Stomach smooth muscle (tissue), 2 donors: ENCODE measurements around the gene SLC2A10.

Experiments used
- H3K27ac ChIP-seq: one replicate; pipeline ENCODE4 v1.7.0; 2013; ENCODE audit warnings: mild to moderate bottlenecking, low read length, inconsistent platforms
- H3K27me3 ChIP-seq, 2 donors: one replicate each; pipeline ENCODE4 v1.7.0; 2013; ENCODE audit warnings: low read length in 2 of 2; ENCODE audit not compliant: insufficient read depth in 2 of 2, control insufficient read depth in 1 of 2
- H3K36me3 ChIP-seq, 2 donors: one replicate each; pipeline ENCODE4 v1.7.0; 2013; ENCODE audit warnings: low read length in 2 of 2; ENCODE audit not compliant: control insufficient read depth in 2 of 2, insufficient read depth in 2 of 2
- H3K4me1 ChIP-seq: one replicate; pipeline ENCODE4 v1.7.0; 2013; ENCODE audit warnings: low read length; ENCODE audit not compliant: control insufficient read depth, insufficient read depth
- H3K4me3 ChIP-seq, 2 donors: one replicate each; pipeline ENCODE4 v1.7.0; 2013; ENCODE audit warnings: low read length in 2 of 2
- H3K9ac ChIP-seq, 2 donors: one replicate each; pipeline ENCODE4 v1.7.0; 2013; ENCODE audit warnings: low read length in 2 of 2, mild to moderate bottlenecking in 1 of 2
- H3K9me3 ChIP-seq, 2 donors: one replicate each; pipeline ENCODE4 v1.7.0; 2013; ENCODE audit warnings: low read length in 2 of 2; ENCODE audit not compliant: control insufficient read depth in 2 of 2
- donor health status: healthy.
- donor health status: Pancreatic carcinoma.

SLC2A10 gene

DNA sequence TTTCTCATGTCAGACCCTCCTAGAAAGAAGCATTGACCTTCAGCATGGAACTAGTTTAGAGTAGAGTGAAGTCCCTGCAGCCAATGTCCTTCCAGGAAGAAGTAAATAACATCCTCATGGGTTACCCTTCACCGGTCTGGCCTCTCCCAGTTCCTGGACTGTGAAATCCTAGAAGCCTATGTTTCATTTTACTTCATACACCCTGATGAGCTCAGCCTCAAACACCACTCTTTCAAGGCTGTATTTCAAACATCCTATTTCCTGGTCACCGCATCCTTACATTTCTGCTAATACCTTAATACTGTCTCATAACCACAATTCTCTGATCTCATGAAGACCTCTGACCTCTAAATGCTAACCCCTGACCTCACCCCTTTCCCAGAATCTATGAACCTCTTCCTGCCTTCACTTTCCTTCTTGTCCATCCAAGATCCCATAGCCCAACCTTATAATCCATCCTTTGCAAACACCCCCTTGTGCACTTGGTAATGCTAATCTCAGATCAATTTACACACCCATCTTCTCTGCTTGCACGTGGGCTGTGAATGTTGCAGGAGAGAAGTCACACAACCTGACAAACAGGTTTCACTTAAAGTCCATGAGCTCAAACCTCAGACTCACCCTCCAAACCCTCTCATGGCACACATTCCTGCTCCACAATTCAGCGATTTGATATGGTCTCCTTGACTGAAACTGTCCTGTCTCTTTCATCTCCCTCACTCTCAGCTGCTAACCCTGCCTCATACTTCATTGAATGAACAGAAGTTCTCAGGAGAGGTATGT, 30.2 kb downstream of the SLC2A10 start:
- Histone ChIP-seq H3K36me3 (no peaks in the 10 kb centered on the region), H3K27me3 (peaks cover 4 to 15% of the 10 kb centered on the region in 2 donors), H3K4me3 (no peak overlapping the region), H3K9ac (no peak overlapping the region), H3K4me1 (no peaks in the 10 kb centered on the region), H3K9me3 (peaks cover 0 to 5% of the 10 kb centered on the region in 2 donors), H3K27ac (no peak overlapping the region)

DNA sequence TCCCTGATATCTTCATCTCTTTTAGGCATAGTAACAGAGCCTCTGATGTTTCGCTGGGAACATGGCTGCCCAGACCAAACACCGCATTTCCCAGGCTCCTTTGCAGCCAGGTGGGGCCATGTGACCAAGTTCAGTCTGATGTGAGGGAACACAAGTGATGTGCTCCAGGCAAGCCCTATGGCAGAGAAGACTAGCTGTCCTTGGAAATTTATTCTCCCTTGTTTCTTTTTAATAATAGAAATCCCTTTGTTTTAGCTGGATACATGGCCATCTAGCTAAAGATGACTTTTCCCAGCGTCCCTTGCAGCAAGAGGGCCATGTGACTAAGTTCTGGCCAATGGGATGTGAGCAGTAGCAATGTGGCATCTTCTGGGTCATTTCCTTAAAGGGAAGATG, 30.8 kb downstream of the SLC2A10 start:
- peaks cover 0 to 5% of the 10 kb centered on the region in 2 donors for H3K9me3 ChIP-seq
- H3K4me3 ChIP-seq: no peak overlapping the region
- no peak overlapping the region for H3K27ac ChIP-seq
- peaks cover 4 to 15% of the 10 kb centered on the region in 2 donors for H3K27me3 ChIP-seq
- no peak overlapping the region for H3K9ac ChIP-seq
- H3K4me1 ChIP-seq: no peaks in the 10 kb centered on the region
- H3K36me3 ChIP-seq: no peaks in the 10 kb centered on the region

DNA sequence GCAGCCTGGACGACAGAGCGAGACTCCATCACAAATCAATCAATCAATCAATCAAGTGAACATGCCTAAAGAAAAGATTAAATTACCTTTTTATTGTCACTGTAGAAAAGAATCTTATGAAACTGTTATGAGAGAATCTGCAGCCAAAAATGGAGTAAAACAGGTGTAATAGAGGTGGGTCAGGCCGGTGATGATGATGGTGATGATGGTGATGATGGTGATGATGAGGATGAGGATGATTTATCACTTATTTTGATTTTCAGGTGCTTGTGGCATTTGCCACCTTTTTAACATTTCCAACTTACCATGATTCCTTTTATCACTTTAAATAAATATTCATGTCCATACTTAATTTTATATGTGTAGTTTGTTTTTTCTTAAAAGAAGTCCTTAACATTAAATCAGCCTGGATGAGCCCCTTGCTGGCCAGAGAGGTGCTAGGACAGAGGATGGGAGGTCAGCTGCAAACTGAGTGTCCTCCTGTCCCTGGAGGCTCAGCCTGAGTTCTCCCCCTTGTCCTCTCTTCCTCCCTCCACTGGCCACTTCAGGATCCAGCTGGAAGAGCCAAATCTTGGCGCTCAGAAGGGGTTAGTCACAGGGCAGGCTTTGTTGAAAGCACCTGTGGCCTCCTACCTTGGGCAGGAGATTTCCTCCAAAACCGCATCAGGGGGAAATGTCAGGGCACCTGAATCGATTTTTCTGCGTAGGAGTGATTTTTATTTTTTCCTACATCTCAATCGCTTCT, 32.6 kb downstream of the SLC2A10 start:
- H3K36me3 ChIP-seq: no peaks in the 10 kb centered on the region
- H3K4me1 ChIP-seq: no peaks in the 10 kb centered on the region
- peaks cover 0 to 5% of the 10 kb centered on the region in 2 donors for H3K9me3 ChIP-seq
- H3K9ac ChIP-seq: no peak overlapping the region
- H3K27me3 ChIP-seq: peaks cover 8 to 25% of the 10 kb centered on the region in 2 donors
- H3K27ac ChIP-seq: no peak overlapping the region
- no peak overlapping the region for H3K4me3 ChIP-seq

DNA sequence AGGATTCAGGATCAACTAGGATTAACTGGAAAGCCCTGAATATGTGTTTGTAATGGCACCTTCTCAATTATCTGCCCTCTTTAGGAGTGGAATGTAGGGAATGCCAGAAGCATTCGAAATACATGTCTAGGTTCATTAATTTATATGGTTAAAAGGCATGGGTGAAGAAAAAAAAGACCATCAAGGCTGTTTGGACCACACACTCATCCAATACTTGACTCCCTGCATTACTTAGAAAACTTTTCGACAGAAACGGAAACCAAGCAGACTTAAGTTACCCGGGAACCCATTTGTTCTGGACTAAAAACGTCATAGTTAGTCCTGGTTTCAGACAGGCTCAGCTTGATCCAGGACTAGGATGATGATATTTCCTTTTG, 33.2 kb downstream of the SLC2A10 start:
- H3K9ac ChIP-seq: no peak overlapping the region
- no peak overlapping the region for H3K27ac ChIP-seq
- H3K27me3 ChIP-seq: peaks cover 10 to 25% of the 10 kb centered on the region in 2 donors
- H3K9me3 ChIP-seq: peaks cover 0 to 5% of the 10 kb centered on the region in 2 donors
- H3K36me3 ChIP-seq: no peaks in the 10 kb centered on the region
- no peaks in the 10 kb centered on the region for H3K4me1 ChIP-seq
- H3K4me3 ChIP-seq: no peak overlapping the region

- no peak overlapping the region for H3K27ac ChIP-seq
- H3K27me3 ChIP-seq: peaks cover 10 to 25% of the 10 kb centered on the region in 2 donors
- H3K36me3 ChIP-seq: no peaks in the 10 kb centered on the region
- H3K9ac ChIP-seq: no peak overlapping the region
- H3K9me3 ChIP-seq: peaks cover 0 to 5% of the 10 kb centered on the region in 2 donors
- no peaks in the 10 kb centered on the region for H3K4me1 ChIP-seq
- H3K4me3 ChIP-seq: no peak overlapping the region
Measured at GRCh38 chr20:46743088-46743487, 33.6 kb downstream of the SLC2A10 start.

- H3K27me3 ChIP-seq: peaks cover 16 to 30% of the 10 kb centered on the region in 2 donors
- H3K9ac ChIP-seq: no peak overlapping the region
Measured at GRCh38 chr20:46746956-46747526, 37.6 kb downstream of the SLC2A10 start.

DNA sequence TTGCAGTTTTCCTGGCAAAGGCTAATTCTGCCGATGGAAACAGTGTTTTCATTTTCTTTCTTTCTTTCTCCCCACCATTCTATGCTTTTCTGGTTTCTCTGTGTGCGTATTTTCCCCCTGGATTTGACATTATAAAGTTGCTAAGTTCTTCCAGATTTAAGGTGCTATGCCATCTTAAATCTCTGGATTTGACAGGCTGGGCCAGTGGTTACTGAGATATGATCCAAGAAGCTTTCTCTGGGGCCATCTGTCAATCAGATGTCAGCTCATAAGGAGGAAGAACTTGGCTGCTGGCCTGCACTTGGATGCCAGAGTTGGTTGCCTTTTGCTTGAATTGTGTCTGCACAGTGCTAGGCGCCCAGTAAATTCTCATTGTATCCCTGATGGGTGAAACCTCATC, 39.7 kb downstream of the SLC2A10 start:
- no peak overlapping the region for H3K27ac ChIP-seq
- H3K4me1 ChIP-seq: peaks cover 3% of the 10 kb centered on the region
- no peak overlapping the region for H3K9ac ChIP-seq
- H3K36me3 ChIP-seq: no peaks in the 10 kb centered on the region
- no peaks in the 10 kb centered on the region for H3K9me3 ChIP-seq
- H3K4me3 ChIP-seq: no peak overlapping the region
- H3K27me3 ChIP-seq: peaks cover 13 to 27% of the 10 kb centered on the region in 2 donors

More at GRCh38 chr20:46746956-46747526, 37.6 kb downstream of the SLC2A10 start:
- Histone ChIP-seq H3K27ac (no peak overlapping the region), H3K4me1 (no peaks in the 10 kb centered on the region), H3K9me3 (no peaks in the 10 kb centered on the region), H3K36me3 (no peaks in the 10 kb centered on the region), H3K4me3 (no peak overlapping the region)

DNA sequence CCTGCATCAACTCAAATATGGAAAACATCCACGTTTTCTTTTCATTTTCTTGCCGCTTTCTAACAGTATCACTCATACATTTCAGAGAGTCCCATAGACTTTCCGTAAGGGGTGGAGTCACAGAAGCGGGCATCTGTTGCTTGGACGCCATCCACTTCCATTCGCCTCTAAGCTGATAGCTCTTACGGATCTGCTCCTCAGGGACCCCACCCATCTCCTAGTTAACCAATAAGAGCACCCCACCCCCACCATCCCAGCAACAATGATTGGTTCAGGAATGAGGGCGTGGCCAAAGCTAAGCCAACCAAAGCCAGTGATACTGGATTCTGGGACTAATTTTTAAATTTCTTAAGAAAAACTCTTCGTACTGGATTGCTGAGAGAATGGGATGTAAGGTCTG, 42.4 kb downstream of the SLC2A10 start:
- no peak overlapping the region for H3K9ac ChIP-seq
- H3K27me3 ChIP-seq: peaks cover 11 to 21% of the 10 kb centered on the region in 2 donors

GRCh38 chr20:46752728-46753127, 43.3 kb downstream of the SLC2A10 start:
- Histone ChIP-seq H3K9me3 (no peaks in the 10 kb centered on the region), H3K4me1 (peaks cover 3% of the 10 kb centered on the region), H3K9ac (no peak overlapping the region), H3K36me3 (no peaks in the 10 kb centered on the region), H3K27ac (no peak overlapping the region), H3K4me3 (no peak overlapping the region), H3K27me3 (peaks cover 6 to 19% of the 10 kb centered on the region in 2 donors)

More for the DNA sequence above, 42.4 kb downstream of the SLC2A10 start:
- Histone ChIP-seq H3K27ac (no peak overlapping the region), H3K36me3 (no peaks in the 10 kb centered on the region), H3K4me1 (peaks cover 3% of the 10 kb centered on the region), H3K9me3 (no peaks in the 10 kb centered on the region), H3K4me3 (no peak overlapping the region)

DNA sequence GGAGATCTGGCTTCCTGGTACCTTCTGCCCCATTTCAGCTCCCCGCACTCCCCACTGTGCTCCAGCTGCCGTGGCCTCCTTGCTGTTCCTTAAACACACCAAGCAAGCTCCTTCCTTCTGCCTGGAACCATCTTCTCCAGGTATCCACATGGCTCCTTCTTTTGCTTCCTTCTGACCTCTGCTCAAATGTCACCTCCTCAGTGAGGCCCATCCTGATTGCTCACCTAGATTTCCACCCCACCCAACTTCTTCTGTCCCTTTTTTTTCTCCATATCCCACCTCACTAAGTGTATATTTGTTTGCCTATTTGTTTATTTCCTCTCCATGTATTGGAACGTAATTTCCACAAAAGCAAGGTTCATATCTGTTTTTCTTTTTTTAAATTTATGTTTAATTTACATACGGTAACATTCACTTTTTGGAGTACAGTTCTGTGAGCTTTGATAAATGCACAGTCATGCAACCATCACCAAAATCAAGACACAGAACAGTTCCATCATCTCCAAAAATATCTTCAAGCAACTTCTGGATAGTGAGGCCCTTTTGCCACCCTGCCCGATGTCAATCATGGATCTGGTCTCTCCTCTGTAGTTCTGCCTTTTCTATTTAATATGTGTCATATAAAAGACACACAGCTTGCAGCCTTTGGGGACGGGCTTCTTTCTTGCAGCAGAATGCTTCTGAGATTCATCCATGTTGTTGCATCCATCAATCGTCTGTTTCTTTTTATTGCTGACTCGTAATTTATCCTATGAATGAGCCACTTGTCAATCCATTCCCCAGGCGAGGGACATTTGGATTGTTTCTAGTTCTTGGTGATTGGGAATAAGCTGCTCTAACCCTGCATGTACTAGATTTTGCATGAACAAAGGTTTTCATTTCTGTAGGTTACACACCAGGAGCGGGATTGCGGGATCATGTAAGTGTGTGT, 46.3 kb downstream of the SLC2A10 start:
- peaks cover 3% of the 10 kb centered on the region for H3K4me1 ChIP-seq
- H3K27ac ChIP-seq: no peak overlapping the region
- H3K27me3 ChIP-seq: peaks cover 6 to 21% of the 10 kb centered on the region in 2 donors
- no peaks in the 10 kb centered on the region for H3K36me3 ChIP-seq
- H3K4me3 ChIP-seq: no peak overlapping the region
- no peak overlapping the region for H3K9ac ChIP-seq
- no peaks in the 10 kb centered on the region for H3K9me3 ChIP-seq
